HG02870 (cell line): ENCODE results near the gene ZNF750.
"Not testable (repeated sequence)": the region's sequence is repeated elsewhere in the genome, so short reads cannot be mapped to it uniquely, and the experiment has no call there.

Experiments used
- ATAC-seq: cut with Tn5 transposase; IDR thresholded peaks from one replicate; pipeline ENCODE4 v1.9.1; 2021; ENCODE audit warnings: mild to moderate bottlenecking, moderate library complexity; ENCODE audit not compliant: unreplicated experiment

ZNF750 gene

GRCh38 chr17:82799591-82799990 is 40.2 kb downstream of the ZNF750 start:
- ATAC-seq: no peak

- no peak for ATAC-seq
Observed at GRCh38 chr17:82798752-82799151, 41.1 kb downstream of the ZNF750 start.

GRCh38 chr17:82797061-82797460 is 42.8 kb downstream of the ZNF750 start:
- no peak for ATAC-seq

GRCh38 chr17:82795615-82796014 is 44.2 kb downstream of the ZNF750 start:
- no peak for ATAC-seq

GRCh38 chr17:82794781-82795482 is 44.9 kb downstream of the ZNF750 start:
- ATAC-seq: no peak

GRCh38 chr17:82793974-82794630 is 45.7 kb downstream of the ZNF750 start:
- no peak for ATAC-seq

DNA sequence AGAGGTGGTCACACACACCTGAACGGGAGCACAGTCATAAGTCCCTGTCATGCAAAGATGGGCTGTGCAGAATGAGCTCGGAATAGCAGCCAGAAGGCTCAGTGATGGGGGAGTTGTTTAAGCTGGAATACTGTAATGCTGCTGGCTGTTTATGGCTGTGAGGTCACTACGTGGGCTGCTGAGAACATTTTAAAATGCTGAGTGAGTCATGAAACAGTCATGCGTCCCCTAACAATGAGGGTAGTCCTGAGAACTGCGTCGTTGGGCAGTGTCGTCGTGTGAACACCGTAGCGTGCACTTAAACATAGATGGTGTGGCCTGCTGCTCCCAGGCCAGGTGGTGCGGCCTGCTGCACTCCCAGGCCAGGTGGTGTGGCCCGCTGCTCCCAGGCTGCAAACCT is 48.3 kb downstream of the ZNF750 start:
- ATAC-seq: no peak

DNA sequence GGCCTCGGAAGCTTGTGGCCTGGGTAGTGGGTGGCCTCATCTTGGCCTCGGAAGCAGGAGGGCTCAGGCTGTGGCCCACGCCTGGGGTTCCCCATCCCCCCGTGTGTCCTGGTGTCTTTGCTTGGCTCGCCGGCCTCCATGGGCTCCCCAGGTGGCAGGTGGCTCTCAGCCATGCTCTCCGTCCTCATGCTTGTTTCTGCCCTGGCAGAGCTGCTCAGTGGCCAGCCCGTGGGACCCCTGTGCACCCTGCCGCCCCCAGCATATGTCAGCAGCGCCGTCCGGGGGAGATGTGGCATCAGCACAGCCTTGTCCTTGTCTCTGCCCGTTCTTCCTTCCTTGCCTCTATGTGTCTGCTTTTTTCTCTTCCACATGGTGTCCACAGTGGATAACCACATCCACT is 49.4 kb downstream of the ZNF750 start:
- ATAC-seq: no peak

- no peak for ATAC-seq
Observed at GRCh38 chr17:82789806-82790205, 50.0 kb downstream of the ZNF750 start.

DNA sequence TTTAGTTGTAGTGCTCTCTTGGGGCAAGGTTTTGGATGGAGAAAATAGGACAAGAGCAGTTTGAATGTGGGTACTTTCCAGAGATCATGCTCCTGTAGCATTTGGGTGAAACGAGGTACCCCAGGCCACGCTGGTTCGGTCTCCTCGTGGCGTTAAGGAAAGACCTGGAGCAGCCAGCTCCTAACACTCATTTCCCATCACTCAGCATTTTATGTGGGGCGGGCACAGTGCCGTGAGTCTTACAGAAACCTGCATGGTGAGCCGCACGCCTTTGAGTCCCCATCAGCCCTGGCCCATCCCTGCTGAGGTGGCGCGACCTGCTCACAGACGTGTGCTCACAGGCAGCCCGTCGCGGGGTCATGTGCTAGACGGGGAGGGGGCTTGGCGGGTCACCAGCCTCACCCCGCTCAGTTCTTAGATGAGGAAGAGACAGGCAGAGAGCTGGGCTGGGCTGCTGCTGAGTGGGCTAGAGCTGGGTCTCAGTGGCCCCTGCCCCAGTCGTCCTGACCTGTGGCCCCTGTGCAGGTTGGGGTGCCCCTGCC is 50.7 kb downstream of the ZNF750 start:
- ATAC-seq: no peak

- ATAC-seq: no peak
Observed at GRCh38 chr17:82788206-82789001, 51.4 kb downstream of the ZNF750 start.

DNA sequence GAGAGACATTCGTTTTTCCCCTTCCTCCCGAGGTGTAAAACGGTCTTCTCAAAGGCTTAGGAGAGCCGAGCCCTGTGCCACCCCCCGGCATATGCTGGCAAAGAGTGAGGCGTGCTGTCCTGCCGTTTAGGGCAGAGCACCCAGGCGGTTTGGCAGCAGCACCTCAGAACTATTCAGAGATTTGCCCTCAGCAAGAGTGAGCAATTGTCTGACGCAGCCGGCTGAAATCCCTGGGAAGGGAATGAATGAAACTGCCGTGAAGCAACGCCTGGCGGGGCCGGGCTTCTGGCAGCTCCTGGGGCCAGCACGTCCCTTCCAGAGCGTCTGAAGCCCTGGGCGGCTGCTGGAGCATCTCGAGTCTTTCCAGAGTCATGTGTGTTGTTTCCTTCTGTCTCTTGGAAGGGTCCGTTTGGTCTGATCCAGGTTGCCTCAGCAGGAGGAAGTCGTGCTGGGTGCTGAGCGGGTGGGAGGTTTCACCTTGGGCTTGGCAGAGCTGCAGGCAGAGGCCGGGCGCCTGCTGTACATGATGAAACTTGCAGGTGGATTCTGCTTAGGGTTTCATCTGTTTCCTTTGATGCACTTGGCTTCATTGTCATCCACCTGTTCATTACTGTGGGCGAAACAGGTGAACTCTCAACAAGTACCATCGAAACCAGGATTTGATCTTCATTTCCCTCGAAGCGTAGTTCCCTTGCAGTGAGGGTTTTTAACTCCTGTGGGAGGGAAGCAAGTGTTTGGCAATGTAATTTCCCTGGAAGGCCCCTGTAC is 52.6 kb downstream of the ZNF750 start:
- no peak for ATAC-seq

GRCh38 chr17:82786427-82786826 is 53.4 kb downstream of the ZNF750 start:
- no peak for ATAC-seq

DNA sequence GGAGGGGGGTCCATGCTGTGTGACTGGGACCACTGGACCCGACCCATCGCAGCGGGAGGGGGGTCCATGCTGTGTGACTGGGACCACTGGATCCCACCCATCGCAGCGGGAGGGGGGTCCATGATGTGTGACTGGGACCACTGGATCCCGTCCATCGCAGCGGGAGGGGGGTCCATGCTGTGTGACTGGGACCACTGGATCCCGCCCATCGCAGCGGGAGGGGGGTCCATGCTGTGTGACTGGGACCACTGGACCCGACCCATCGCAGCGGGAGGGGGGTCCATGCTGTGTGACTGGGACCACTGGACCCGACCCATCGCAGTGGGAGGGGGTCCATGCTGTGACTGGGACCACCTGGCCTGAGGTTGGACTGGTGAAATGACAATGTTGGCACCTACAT is 54.2 kb downstream of the ZNF750 start:
- not testable (repeated sequence) for ATAC-seq

DNA sequence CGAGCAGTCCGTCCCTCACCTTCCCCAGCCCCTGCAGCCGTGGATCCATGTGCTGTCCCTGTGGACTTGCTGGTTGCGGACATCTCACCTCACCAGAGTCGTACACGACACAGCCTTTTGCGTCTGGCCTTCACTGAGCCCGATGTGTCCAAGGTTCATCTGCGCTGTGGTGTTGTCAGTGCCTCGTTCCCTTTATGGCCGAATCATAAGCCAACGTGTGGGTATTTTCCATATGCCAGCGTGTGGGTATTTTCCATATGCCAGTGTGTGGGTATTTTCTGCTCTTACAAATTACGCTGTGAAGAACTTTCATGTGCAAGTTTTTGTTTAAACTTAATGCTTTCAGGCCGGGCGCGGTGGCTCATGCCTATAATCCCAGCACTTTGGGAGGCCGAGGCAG is 56.3 kb downstream of the ZNF750 start:
- no peak for ATAC-seq

DNA sequence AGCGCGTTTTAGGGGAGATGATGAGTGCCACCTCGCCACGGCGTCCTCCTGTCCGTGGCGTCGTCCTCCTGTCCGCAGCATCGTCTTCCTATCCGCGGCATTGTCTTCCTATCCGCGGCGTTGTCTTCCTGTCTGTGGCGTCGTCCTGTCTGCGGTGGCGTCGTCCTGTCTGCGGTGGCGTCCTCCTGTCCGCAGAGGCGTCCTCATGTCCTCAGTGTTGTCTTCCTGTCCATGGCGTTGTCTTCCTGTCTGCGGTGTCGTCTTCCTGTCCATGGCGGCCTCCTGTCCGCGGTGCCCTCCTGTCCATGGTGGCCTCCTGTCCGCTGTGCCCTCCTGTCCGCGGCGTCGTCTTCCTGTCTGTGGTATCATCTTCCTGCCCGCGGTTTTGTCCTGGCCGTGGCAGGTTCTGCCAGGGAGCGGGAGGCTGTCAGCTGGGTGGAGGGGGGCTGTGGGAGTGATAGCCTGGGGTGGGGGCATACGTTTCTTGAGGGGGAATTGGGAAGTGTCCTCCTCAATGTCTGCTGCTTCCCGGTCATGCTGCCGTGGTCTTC is 57.1 kb downstream of the ZNF750 start:
- ATAC-seq: no peak

DNA sequence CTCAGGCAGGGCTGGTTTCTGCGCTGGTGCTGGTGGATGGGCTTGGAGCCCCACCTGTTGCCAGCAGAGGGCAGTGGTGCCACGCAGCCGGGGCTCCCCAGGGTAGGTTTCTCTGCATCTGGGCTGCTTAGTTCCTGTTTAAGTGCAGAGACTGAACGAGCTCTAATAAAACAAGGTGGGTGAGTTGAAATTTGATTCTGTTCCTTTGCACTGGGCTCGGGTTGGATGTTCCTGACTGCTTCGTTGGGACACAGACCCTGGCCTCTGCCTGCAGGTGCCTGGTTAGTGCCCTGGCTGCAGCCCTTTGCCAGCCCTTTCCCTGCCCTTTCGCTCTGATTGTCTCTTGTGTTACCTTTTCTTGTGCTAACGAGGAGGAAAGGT is 57.9 kb downstream of the ZNF750 start:
- ATAC-seq: no peak

GRCh38 chr17:82780971-82781893 is 58.6 kb downstream of the ZNF750 start:
- no peak for ATAC-seq

GRCh38 chr17:82780195-82780594 is 59.6 kb downstream of the ZNF750 start:
- ATAC-seq: no peak

DNA sequence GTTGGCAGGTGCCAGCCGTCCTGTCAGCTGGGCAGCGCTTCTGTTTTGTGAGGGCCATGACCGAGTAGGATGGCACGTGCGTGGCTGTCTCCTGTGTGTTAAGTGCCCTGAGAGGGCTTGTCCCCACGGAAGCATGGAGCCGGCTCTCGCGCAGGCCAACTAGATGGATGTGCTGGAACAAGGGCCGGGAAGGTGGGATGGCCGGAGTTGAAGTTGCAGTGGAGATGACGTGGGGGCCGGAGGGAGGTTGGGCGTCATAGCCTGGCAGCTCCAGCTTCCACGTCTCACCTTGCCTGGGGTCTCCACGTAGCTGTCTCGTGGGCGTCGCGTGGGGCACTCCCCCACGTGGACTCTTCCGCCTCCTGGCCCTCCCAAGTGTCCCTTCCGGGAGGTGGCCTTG is 60.3 kb downstream of the ZNF750 start:
- ATAC-seq: no peak
